ENCODE measurements around the gene PHYHIPL. TPM values are rescaled to one million over a fixed set of nuclear protein-coding genes. Genes with fewer than 3 reads are reported as not detected.

PHYHIPL gene
- total RNA-seq, result 0.19 TPM
- long read RNA-seq, partial matches to known transcripts, result 0 of 1 reads
- long read RNA-seq, other reads (novel, unspliced or antisense), result 1 of 1 reads

DNA sequence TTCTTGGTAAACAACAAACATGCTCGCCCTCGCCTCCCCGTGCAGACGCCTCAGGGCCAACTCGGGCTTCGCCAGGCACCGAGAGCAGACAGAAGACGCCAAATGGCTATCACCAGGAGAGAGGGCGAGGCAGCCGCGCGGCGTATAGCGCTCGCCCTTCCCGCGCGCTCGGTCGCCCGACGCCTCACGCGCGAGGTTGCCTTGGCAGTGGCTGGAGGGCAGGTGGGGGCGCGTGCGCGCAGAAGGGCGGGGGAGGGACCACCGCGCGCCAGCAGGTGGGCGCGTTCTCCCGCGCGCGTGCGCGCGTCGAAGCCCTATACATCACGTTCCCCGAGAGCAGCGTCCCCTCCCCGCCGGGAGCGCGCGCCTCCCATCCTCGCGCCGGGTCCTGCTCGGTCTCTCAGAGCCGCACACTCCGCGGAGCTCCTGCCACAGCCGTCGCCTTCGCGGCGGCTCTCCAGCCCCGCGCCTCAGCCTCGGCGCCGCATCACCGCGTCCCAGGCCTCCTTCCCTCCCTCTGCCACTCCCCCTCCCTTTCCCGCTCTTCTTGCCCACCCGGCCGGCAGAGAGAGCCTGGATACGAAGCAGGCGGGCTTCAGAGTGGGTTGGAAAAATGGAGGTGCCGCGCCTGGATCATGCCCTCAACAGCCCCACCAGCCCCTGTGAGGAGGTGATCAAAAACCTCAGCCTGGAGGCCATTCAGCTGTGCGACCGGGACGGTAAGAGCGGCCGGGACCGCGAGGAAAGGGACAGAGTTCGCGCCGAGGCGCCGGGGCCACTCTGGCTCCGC is at the start of gene PHYHIPL:
PHYHIPL (plus strand) TSS at position 403 of the 790 bp plus-strand sequence; CDS start at position 614, 211 bp downstream.
- intact Hi-C loops (cut with DNase I), result no loop called here
- DNase-seq (ENCODE audit: low spot score), result no peak

DNA sequence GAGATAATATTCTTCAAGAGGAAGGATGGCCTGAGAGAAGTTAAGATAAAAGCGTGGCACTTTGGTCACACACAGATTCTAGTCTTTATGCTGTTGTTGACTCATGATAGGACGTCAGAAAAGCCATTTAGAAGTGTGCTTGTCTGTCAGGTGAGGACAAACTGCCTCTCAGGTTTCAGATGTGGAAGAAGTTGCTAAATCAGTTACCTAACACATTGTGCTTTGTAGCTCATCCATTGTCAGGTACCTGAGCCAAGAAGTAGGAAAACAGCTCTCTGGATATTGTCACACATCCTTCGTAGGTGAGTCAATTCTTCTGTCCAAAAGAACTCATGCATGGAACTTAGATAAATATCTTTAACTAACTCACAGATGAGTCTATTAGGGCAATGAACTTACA is 49.5 kb upstream of the PHYHIPL start:
- intact Hi-C loops (cut with DNase I), result no loop called here
- DNase-seq (ENCODE audit: low spot score), result no peak

DNA sequence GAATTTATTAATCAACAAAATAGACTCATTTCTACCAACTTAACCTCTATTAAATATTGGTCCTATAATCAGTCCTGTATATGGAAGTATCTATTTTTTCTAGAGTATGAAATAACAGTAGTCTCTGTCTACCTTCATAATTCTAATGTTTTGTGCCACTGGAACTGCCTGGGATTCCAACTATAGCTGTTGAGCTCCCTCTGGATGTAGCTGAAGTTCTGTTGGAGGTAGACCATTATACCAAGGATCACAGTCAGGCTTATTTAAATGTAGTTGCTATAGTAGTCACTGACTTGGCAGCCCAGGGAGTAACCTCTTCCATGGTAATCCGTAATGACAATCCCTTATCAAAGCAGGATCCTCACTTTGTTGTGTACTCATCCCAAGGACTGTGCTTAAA is 48.5 kb upstream of the PHYHIPL start:
- no peak for DNase-seq (ENCODE audit: low spot score)
- intact Hi-C loops (cut with DNase I), result no loop called here

DNA sequence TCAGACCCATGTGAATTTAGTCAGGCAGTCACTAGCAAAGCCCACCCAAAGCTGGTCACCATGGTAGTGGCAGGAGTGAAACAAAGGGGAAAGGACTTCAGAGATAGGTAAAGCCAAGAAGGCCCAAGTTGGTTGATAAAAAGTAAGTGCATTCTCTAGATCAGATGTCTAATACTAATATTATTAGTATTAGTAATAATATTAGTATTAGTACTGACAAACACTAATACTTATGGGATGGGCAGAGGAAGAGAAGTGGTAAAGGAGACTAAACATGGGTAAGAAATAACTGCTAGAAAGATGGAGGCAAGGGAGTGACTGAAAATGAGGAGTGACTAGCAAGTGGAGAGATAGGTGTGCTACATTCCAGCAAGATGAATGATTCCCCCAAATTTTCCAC is 46.6 kb upstream of the PHYHIPL start:
- intact Hi-C loops (cut with DNase I), result no loop called here
- DNase-seq (ENCODE audit: low spot score), result no peak

DNA sequence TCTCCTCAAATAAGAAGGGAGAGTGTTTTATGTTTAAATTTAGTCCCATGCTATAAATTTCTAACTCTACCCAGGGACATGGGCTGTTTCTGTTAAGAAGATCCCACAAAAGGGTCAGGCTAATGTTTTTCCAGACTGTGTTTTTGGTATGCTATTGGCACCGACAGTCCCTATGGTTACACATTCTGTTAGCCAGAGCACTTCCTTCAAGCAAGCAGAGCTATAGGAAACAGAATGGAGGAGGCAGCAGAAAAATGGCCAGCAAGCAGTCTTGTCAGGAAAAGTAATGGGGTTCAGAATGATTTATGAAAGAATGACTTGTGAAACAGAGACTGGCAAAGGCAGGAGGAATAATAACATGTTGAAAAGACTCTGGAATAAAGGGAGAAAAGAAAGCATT is 44.8 kb upstream of the PHYHIPL start:
- DNase-seq (ENCODE audit: low spot score), result no peak
- intact Hi-C loops (cut with DNase I), result no loop called here

DNA sequence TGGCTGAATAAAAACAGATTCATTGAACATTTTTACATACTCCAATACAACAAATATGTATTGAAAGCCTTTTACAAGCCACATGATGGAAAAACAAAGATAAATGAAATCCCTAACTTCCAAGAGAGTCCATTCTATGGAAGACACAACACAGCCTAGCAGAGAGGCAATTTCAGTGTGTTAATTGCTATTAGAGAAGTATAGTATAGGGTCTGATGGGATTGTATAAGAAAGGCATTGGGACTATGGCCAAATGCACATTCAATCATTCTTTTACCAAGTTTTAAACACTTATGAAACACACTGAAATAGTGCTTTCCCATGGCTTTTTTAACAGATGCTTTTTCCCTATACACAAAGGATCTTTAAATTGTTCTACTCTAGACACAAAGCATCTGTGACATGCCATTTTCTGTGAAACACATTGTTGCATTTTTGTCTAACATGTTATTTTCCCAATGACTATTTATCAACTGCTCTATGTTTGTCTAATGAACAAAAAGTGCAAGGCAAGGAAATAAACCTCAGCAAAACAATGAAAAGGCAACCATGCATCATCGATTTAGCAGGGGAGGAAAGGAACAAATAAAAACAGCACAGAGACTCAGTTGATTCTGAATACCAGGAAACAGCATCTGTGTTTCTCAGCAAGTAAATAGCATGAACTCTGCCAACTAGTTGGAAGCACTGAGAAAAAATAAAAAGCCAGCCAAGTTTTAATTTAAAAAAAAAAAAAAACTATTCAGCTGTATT is 42.4 kb upstream of the PHYHIPL start:
- DNase-seq (ENCODE audit: low spot score), result no peak
- intact Hi-C loops (cut with DNase I), result no loop called here

DNA sequence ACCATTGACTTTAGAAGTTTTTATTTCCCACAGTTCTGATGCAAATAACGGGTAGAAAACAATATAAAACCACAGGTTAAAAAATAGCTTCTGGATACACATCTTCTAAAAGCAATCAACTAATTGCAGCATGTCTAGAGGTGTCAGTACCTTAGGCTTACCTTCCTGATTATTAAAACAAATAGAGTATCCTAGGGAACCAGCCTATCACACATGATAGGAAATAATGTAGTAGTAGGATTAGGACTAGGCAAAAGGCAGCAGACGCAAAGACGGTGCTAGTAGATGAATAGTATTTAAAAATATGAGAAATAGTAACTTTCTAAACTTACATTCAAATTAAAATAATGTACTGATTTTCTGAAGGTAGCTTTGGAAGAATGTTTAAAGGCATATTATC is 41.7 kb upstream of the PHYHIPL start:
- intact Hi-C loops (cut with DNase I), result no loop called here
- DNase-seq (ENCODE audit: low spot score), result no peak

DNA sequence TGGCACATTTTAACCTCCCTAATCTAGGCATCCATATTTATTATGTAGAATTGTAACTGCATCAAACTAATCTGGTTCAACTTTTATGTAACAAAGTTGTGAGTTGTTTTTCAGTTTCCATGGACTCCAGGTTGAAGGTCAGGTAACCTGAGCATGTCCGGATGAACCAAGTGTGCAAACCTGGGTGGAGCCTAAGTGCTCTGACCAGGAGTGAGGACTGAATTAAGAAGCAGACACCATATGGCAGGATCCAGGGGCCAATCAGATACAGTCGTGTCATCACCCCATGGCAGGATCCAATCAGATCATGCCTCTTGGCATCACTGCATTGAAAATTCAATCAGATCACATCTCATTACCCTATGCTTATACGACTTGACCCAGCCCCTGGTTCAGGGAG is 41.2 kb upstream of the PHYHIPL start:
- intact Hi-C loops (cut with DNase I), result no loop called here

DNA sequence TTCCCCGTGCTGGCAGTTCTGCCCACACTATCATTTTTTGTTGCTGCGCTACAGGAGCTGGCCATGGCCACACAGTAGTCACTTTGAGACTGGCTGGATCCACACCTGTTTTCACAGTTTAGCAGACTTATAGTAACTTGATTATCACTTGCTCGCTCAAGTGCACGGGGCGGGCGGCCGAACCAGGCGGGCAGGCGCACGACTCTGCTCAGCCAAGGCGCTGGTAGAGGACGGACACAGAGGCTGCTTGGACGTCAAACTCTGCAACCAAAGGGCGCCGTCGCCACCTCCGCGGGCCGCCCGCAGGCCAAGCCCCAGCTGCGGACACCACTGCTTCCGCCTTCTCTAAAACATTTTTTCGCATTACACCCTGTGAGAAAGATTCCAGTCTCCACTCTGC is 38.4 kb upstream of the PHYHIPL start:
- DNase-seq (ENCODE audit: low spot score), result no peak
- intact Hi-C loops (cut with DNase I), result no loop called here

More for the DNA sequence above, 41.2 kb upstream of the PHYHIPL start:
- DNase-seq (ENCODE audit: low spot score), result no peak

DNA sequence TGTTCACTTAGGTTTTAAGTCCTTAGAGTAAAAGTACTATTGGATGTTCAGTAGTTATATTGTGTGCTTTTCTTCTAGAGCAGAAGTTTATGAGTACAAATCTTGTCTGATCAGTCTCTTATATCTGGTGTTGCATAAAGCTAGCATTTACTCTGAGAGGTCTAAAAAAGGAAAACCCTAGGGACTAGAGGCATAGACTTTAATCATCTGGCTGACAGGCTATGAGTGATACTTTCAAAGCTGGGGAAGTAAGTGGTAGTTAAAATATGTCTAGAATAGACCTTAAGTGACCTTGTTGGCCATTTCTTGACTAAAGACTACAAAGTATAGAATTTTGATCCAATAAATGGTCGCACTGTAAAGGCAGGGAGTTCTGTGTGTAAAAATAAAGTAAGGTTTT is 32.9 kb upstream of the PHYHIPL start:
- intact Hi-C loops (cut with DNase I), result no loop called here

DNA sequence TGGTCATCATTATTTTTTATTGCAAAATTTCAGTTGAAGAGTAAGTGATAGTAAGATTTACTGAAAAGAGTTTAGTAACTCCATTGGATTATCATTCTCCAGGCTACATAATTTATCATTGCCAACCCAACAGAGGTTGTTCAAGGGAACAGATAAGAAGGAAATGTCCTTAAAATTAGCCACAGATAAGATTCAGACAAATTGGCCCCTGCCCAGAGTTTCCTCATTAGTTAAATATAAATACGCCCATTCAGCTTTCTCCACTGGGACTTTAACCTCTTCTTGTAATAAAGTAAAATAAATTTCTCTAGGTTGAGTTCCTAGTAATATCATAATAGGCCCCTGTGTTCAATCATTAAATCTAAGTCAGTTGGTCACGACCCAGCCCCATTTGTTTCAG is 27.7 kb upstream of the PHYHIPL start:
- DNase-seq (ENCODE audit: low spot score), result no peak
- intact Hi-C loops (cut with DNase I), result no loop called here

More for the DNA sequence above, 32.9 kb upstream of the PHYHIPL start:
- no peak for DNase-seq (ENCODE audit: low spot score)

DNA sequence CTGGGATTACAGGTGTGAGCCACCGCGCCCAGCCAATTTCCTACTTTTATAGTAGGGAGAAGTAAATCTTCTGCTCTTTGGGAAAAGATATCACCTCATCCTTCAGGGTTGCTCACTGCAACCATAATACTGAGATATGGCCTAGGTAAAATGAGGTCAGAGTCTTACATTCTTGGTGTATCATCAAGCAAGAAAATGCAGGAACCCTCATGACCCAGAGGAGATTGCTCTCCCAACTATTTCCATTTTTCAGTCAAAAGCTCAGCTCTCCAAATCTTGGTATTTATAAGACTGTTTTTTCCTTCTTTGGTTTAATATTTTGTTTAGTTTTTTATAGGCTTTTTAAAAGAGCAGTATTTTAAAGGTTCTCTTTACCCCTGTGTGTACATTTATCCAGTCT is 20.9 kb upstream of the PHYHIPL start:
- intact Hi-C loops (cut with DNase I), result no loop called here
- DNase-seq (ENCODE audit: low spot score), result no peak

DNA sequence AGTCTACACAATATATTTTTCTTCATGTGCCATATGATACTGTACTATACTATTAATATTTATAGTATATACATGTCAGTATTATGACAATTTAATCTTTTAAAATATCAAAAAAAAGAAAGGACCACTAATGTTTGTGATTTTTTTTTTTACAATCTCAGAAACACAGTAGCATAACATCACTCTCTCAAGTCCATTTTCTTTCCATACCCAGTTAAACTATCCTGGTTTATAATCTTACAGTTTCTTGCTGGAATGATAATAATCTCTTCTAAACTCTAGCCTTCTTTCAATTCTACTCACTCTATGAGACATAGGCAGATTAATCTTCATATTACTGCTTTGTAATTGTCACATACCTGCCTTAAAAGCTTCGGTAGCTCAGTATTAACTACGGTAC is 8.9 kb upstream of the PHYHIPL start:
- DNase-seq (ENCODE audit: low spot score), result no peak
- intact Hi-C loops (cut with DNase I), result no loop called here

DNA sequence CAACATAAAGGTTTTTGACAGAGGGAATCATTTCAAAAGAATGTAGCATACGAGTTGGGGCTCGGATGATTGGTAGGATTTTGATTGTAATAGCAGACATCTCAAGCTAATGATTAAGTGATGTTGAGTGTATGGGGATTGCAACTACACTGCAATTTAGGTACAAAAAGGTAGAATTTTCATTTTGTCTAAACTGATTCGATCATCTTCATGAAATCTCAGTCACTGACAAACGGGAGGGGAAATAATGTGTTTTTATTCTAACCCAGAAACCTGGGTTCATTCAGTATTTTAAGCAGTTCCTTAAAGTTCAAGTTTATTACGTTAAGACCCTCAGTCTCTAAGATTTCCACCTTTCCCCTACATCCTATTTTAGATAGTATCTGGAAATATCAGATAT is 3.9 kb upstream of the PHYHIPL start:
- intact Hi-C loops (cut with DNase I), result no loop called here
- DNase-seq (ENCODE audit: low spot score), result no peak

DNA sequence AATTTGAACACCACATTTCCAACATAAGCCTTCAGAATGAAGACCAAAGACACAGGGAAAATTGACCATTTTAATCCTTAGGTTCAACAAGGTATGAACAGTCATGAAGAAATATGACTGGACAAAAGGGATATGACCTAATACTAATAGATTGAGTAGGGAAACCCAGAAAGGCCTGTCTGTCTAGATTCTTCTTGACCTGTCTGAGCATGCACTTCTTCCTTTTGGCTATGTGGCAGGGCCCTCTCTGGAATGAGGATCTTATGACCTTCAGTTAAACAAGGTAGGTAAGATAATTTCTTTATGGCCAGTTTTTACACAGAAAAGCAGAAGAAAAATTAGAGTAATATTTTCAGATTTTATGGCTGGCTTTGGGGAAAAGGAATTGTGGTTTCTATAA is 3.0 kb upstream of the PHYHIPL start:
- DNase-seq (ENCODE audit: low spot score), result no peak

DNA sequence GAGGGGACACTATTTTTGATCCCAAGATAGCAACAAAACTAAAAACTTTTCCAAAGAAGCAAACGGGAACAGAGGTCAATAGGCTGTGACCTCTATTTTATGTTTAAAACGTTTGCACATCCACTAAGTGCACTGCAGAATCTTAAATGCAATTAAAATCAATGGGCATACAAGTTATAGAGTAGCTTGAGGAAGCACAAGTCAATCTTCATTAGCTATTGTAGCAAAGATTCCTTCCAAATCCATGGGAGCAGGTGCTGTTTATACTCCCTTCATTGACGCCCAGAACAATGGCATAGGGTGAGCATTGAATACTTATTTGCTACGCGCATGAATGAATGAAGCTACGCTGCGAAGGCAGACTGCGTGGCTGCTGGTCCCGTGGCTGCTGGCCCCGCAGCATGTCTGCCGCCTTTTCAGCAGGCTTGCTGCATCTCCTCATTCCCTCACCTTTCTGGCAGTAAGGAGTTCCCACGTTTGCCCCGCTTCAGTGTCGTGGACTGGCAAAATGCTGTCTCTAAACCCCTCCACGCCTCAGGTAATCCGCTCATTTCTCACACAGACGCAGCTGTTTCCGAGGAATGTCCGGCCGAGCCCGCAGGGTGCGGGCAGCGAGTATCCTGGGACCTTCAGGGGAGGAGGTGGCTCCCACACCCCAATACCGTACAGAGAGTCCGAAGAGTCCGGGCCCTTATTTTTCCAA is 754 bp upstream of the PHYHIPL start:
- no peak for DNase-seq (ENCODE audit: low spot score)
- intact Hi-C loops (cut with DNase I), result no loop called here

More for the DNA sequence above, 3.0 kb upstream of the PHYHIPL start:
- intact Hi-C loops (cut with DNase I), result no loop called here

DNA sequence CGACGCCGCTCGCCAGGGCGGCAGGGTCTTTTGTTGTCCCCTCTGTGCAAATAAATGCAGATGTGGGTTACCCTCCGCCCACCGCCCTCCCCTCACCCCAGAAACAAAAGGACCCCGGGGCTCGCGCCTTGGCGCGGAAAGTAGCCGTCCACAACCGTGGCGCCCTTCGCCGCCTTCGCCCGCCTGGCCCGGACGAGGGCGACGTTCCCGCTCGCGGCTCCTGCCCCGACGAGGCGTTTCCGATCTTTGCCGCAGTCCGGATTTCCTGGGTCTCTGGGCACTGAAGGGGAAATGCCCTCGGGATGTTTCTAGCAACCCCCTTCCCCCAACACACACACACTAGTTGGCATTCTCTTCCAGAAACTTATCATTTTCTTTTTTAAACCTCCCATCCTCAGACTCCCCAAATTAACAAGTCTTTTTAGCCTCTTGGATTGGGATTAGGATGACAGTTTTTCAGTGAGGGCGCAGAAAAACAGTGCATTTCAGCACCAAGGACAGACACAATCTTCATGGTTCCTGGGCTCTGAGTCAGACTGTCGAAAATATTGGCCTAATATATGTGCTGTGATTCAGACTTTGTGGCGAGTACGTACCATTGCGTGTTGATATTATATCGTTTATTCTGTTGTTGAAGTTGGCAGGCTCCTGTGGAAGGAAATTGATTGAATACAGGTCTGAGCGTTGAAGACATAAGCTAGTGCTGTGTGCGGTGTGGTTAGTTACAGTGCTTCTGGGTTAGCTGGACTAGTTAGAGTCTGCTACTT is 771 bp downstream of the PHYHIPL start:
- intact Hi-C loops (cut with DNase I), result no loop called here
- DNase-seq (ENCODE audit: low spot score), result no peak

DNA sequence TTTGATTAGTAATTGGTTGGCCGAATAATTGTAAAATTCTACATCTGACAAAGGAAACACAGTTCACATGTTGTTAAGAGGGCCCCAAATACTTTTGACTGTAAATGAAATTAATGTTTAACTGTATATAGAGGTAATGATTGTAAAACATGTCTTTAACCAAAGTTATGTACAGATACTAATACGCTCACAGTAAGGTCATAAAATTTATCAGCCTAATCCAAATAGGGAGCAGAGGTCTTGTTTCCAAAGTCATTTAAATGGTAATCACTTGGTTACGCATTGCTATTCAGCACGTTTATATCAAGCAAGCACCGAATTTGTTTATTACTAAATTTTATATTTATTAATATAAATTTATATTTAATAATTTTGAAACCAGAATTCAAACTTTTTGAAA is 1.4 kb downstream of the PHYHIPL start:
- intact Hi-C loops (cut with DNase I), result no loop called here
- DNase-seq (ENCODE audit: low spot score), result no peak

DNA sequence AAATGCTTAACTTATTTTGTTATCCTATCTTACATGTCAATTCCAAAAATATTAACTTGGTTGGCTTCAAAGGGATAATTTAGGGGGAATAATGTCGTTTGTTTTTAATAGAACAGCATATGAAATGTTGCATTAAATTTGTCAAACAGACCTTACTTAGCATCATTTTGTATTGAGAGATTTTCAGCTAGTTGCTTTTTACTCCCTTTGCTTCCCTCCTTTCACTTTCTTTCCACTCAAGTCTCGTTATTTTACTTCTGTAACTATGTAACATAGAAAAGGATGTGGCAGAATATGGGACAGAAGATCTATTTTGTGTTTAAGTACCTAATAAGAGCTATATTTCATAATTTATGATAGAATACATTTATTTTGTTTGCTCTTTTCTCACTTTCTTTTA is 2.6 kb downstream of the PHYHIPL start:
- DNase-seq (ENCODE audit: low spot score), result no peak
- intact Hi-C loops (cut with DNase I), result no loop called here
